CD4-positive, CD25-positive, alpha-beta regulatory T cell (primary cell): ENCODE data around the gene PRDX5. TPM values are rescaled to one million over a fixed set of nuclear protein-coding genes. Genes with fewer than 3 reads are reported as not detected.
A peak's percentile ranks its signal among the peaks of the same experiment; 100 is the strongest.

Experiments
- ATAC-seq, 2 donors: fragments of 150-1000 bp; cut with Tn5 transposase; one replicate each; pipeline ENCODE4 v1.10.0; 2021; ENCODE audit warnings: low read depth in 2 of 2, moderate number of reproducible peaks in 2 of 2, moderate library complexity in 1 of 2
- DNase-seq, 3 donors: peaks; one replicate each; pipeline versions ENCODE4 v3.0.0 to v3.0.0-alpha.2; 2012 to 2022; ENCODE audit warnings: mixed read lengths in 1 of 3
- H3K27ac ChIP-seq: one replicate; pipeline ENCODE4 v1.7.0; 2013; ENCODE audit warnings: mild to moderate bottlenecking, low read length; ENCODE audit not compliant: insufficient read depth, poor library complexity, severe bottlenecking
- H3K27me3 ChIP-seq: one replicate; pipeline ENCODE4 v1.7.0; 2013; ENCODE audit warnings: low read length; ENCODE audit not compliant: control insufficient read depth, insufficient read depth
- H3K36me3 ChIP-seq: one replicate; pipeline ENCODE4 v1.7.0; 2013; ENCODE audit warnings: mild to moderate bottlenecking, low read length, moderate library complexity; ENCODE audit not compliant: control insufficient read depth, insufficient read depth
- H3K4me1 ChIP-seq: 2 replicates; pipeline ENCODE4 v1.7.0; 2013; ENCODE audit warnings: mild to moderate bottlenecking, low read length; ENCODE audit not compliant: insufficient read depth, control insufficient read depth, poor library complexity, severe bottlenecking
- H3K4me3 ChIP-seq: one replicate; pipeline ENCODE4 v1.7.0; 2013; ENCODE audit warnings: low read depth, mild to moderate bottlenecking, low read length, moderate library complexity
- H3K9me3 ChIP-seq, 2 experiments: 1 replicate in 1 of 2; 2 replicates in 1 of 2; pipeline ENCODE4 v1.7.0; 2013; ENCODE audit warnings: low read length in 2 of 2, mild to moderate bottlenecking in 1 of 2, moderate library complexity in 1 of 2; ENCODE audit not compliant: control insufficient read depth in 2 of 2
- H3K27ac Mint-ChIP-seq, 3 donors: one replicate each; pipeline ENCODE4 v1.8.0; 2020 to 2022; ENCODE audit warnings: mild to moderate bottlenecking in 3 of 3, mixed read lengths in 3 of 3, moderate library complexity in 2 of 3
- H3K27me3 Mint-ChIP-seq: one replicate; pipeline ENCODE4 v1.8.0; 2022; ENCODE audit warnings: mild to moderate bottlenecking, mixed read lengths
- H3K36me3 Mint-ChIP-seq: one replicate; pipeline ENCODE4 v1.8.0; 2020; ENCODE audit warnings: mixed read lengths
- H3K4me1 Mint-ChIP-seq, 4 donors: one replicate each; pipeline ENCODE4 v1.8.0; 2020 to 2022; ENCODE audit warnings: mixed read lengths in 4 of 4, mild to moderate bottlenecking in 1 of 4
- H3K4me3 Mint-ChIP-seq, 4 donors: one replicate each; pipeline ENCODE4 v1.8.0; 2020 to 2022; ENCODE audit warnings: mild to moderate bottlenecking in 4 of 4, mixed read lengths in 4 of 4, moderate library complexity in 3 of 4
- H3K9me3 Mint-ChIP-seq, 7 donors: one replicate each; pipeline ENCODE4 v1.8.0; 2020 to 2022; ENCODE audit warnings: mixed read lengths in 7 of 7, mild to moderate bottlenecking in 3 of 7, moderate library complexity in 2 of 7
- polyA plus RNA-seq, 4 donors: library from polyadenylated mRNA; unstranded; fragments of 300-500 nt; fragmentation: Illumina TruSeq; gene quantifications; one replicate each; pipeline ENCODE4 v1.2.3, GENCODE V29; 2021
- total RNA-seq: library from RNA; stranded (reverse); gene quantifications from one replicate; pipeline ENCODE4 v1.2.3, GENCODE V29; 2022

PRDX5 gene
- total and polyA plus RNA-seq, 5 donors from 2014 or later: 40.1 to 217 (median 181) TPM

DNA sequence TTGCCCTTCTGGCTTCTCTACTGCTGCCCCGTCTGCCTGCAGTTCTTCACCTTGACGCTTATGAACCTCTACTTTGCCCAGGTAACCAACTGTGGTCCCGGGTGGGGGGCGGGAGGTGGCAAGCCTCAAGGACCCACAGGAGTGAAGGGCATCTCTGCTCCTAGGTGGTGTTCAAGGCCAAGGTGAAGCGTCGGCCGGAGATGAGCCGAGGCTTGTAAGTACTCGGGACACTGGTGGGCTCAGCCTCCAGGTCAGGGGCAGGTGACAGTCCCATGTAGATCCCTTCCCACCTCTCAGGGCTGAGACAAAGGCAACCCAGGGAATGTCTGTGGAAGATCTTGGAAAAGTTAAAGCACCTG is 31.1 kb upstream of the PRDX5 start:
- H3K36me3 ChIP-seq: no peaks in the 10 kb centered on the region
- H3K27ac Mint-ChIP-seq: peak overlapping the region; percentile 56 to 88 (median 86)
- ATAC-seq: no peak
- H3K9me3 Mint-ChIP-seq: no peaks in the 10 kb centered on the region
- H3K4me3 ChIP-seq: no peak overlapping the region
- peaks cover 26% of the 10 kb centered on the region for H3K4me1 ChIP-seq
- no peak overlapping the region for H3K27ac ChIP-seq
- no peaks in the 10 kb centered on the region for H3K36me3 Mint-ChIP-seq
- peaks cover 0 to 32% (median 12%) of the 10 kb centered on the region in 4 donors for H3K4me1 Mint-ChIP-seq
- H3K9me3 ChIP-seq: no peaks in the 10 kb centered on the region
- H3K27me3 ChIP-seq: no peaks in the 10 kb centered on the region
- no peak for DNase-seq
- H3K27me3 Mint-ChIP-seq: peaks cover 19% of the 10 kb centered on the region
- H3K4me3 Mint-ChIP-seq: peak overlapping the region; percentile 80 to 95 (median 87)

DNA sequence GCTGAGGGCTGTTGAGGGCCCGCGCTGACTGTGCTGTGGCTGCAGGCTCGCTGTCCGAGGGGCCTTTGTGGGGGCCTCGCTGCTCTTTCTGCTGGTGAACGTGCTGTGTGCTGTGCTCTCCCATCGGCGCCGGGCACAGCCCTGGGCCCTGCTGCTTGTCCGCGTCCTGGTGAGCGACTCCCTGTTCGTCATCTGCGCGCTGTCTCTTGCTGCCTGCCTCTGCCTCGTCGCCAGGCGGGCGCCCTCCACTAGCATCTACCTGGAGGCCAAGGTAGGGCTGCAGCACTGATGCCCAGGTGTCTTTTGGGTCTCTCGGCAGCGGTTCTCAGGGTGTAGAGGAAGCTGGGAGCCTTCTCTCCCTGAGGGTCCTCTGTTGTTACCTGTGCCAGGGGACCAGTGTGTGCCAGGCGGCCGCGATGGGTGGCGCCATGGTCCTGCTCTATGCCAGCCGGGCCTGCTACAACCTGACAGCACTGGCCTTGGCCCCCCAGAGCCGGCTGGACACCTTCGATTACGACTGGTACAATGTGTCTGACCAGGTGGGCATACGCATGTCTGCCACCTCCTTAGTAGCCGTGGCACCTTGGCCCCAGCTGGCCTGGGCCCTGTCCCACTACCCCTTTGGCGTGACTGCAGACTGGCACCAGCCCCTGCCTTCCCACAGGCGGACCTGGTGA is 30.1 kb upstream of the PRDX5 start:
- H3K4me3 Mint-ChIP-seq: peak overlapping the region in 3 of 4 donors; percentile 29 to 87 (median 72)
- no peak overlapping the region for H3K27ac Mint-ChIP-seq
- DNase-seq: no peak
- peaks cover 23% of the 10 kb centered on the region for H3K27me3 Mint-ChIP-seq
- H3K4me3 ChIP-seq: no peak overlapping the region
- no peak for ATAC-seq
- H3K4me1 Mint-ChIP-seq: peaks cover 0 to 28% (median 12%) of the 10 kb centered on the region in 4 donors
- no peak overlapping the region for H3K27ac ChIP-seq
- no peaks in the 10 kb centered on the region for H3K36me3 Mint-ChIP-seq
- H3K9me3 Mint-ChIP-seq: no peaks in the 10 kb centered on the region
- peaks cover 36% of the 10 kb centered on the region for H3K4me1 ChIP-seq
- no peaks in the 10 kb centered on the region for H3K9me3 ChIP-seq
- H3K27me3 ChIP-seq: no peaks in the 10 kb centered on the region
- H3K36me3 ChIP-seq: no peaks in the 10 kb centered on the region

GRCh38 chr11:64288353-64288750 is 29.6 kb upstream of the PRDX5 start:
- Mint-ChIP-seq H3K27me3 (peaks cover 28% of the 10 kb centered on the region), H3K9me3 (no peaks in the 10 kb centered on the region), H3K4me1 (peaks cover 0 to 24% (median 12%) of the 10 kb centered on the region in 4 donors), H3K4me3 (no peak overlapping the region), H3K36me3 (no peaks in the 10 kb centered on the region), H3K27ac (no peak overlapping the region)
- Histone ChIP-seq H3K27ac (no peak overlapping the region), H3K27me3 (peaks cover 3% of the 10 kb centered on the region), H3K4me1 (peaks cover 34% of the 10 kb centered on the region), H3K4me3 (no peak overlapping the region), H3K9me3 (no peaks in the 10 kb centered on the region), H3K36me3 (no peaks in the 10 kb centered on the region)
- no peak for ATAC-seq
- no peak for DNase-seq

GRCh38 chr11:64289002-64289564 is 28.8 kb upstream of the PRDX5 start:
- no peaks in the 10 kb centered on the region for H3K36me3 ChIP-seq
- peaks cover 5% of the 10 kb centered on the region for H3K27me3 ChIP-seq
- Mint-ChIP-seq H3K27ac (peak overlapping the region in 1 of 3 donors; percentile 52), H3K4me1 (peaks cover 0 to 18% (median 10%) of the 10 kb centered on the region in 4 donors), H3K4me3 (peak overlapping the region in 2 of 4 donors; percentile 40 to 44), H3K9me3 (no peaks in the 10 kb centered on the region), H3K27me3 (peaks cover 36% of the 10 kb centered on the region), H3K36me3 (no peaks in the 10 kb centered on the region)
- H3K27ac ChIP-seq: no peak overlapping the region
- H3K4me3 ChIP-seq: no peak overlapping the region
- ATAC-seq (no peak), DNase-seq (no peak)
- H3K4me1 ChIP-seq: peaks cover 27% of the 10 kb centered on the region
- no peaks in the 10 kb centered on the region for H3K9me3 ChIP-seq

- Mint-ChIP-seq H3K9me3 (no peaks in the 10 kb centered on the region), H3K4me1 (peaks cover 0 to 16% (median 10%) of the 10 kb centered on the region in 4 donors), H3K36me3 (no peaks in the 10 kb centered on the region), H3K27ac (peak overlapping the region in 1 of 3 donors; percentile 38), H3K4me3 (peak overlapping the region; percentile 44 to 80 (median 62)), H3K27me3 (peaks cover 49% of the 10 kb centered on the region)
- no peak for DNase-seq
- ATAC-seq: no peak
- Histone ChIP-seq H3K27me3 (peaks cover 10% of the 10 kb centered on the region), H3K4me1 (peaks cover 23% of the 10 kb centered on the region), H3K36me3 (no peaks in the 10 kb centered on the region), H3K4me3 (no peak overlapping the region), H3K9me3 (no peaks in the 10 kb centered on the region), H3K27ac (no peak overlapping the region)
These were observed 27.3 kb upstream of the PRDX5 start for GRCh38 chr11:64290352-64291261.

GRCh38 chr11:64291262-64291751 is 26.6 kb upstream of the PRDX5 start, which contains the start of gene KCNK4:
KCNK4 (plus strand) TSS chr11:64291302; CDS start chr11:64293019, 1,717 bp downstream.
- H3K4me1 Mint-ChIP-seq: peaks cover 0 to 13% (median 9%) of the 10 kb centered on the region in 4 donors
- Histone ChIP-seq H3K36me3 (no peaks in the 10 kb centered on the region), H3K27me3 (peaks cover 17% of the 10 kb centered on the region), H3K4me1 (peaks cover 17% of the 10 kb centered on the region), H3K9me3 (no peaks in the 10 kb centered on the region), H3K4me3 (no peak within 1 kb of the TSS), H3K27ac (no peak within 1 kb of the TSS)
- peak within 1 kb of the TSS in 1 of 3 donors; percentile 38 for H3K27ac Mint-ChIP-seq
- H3K4me3 Mint-ChIP-seq: peak within 1 kb of the TSS; percentile 44 to 80 (median 62)
- H3K9me3 Mint-ChIP-seq: no peaks in the 10 kb centered on the region
- H3K27me3 Mint-ChIP-seq: peaks cover 54% of the 10 kb centered on the region
- no peak for ATAC-seq
- no peaks in the 10 kb centered on the region for H3K36me3 Mint-ChIP-seq
- DNase-seq: no peak

DNA sequence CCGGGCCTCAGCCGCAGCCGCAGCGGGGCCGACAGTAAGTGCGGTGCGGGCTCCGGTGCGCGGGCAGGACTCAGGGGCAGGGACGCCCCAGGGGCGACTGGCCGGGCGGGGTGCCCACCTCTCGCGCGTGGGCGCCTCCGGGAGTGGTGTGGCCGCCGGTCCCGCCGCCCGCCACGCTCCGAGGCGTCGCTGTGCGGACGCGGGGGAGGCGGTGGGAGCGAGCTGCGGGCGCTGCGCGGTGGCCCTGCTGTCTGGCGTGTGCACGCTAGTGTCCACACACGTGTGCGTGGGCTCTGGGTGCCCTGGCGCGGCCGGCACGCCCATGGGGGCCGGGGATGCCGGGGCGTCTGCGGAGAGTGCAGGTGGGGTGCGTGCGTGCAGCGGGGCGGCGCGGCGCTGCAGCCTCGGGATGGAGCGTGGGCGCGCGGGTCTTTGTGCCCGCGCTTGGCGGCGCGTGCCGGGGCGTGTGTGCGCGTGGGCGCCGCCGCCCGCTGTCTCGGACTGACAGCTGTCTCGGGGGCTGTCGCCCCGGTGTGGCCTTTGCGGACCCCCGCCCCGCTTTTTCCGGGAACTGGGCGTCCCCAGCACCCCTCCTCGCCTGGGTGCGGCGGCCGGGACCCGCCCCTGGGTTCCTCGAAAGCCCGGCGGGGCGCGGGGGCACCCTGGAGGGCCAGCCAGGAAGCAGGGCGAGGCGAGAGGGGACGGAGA is 26.0 kb upstream of the PRDX5 start:
- DNase-seq (peak in 2 of 3 donors; percentile 14 to 28), ATAC-seq (peak; percentile 25 to 37)
- Mint-ChIP-seq H3K4me1 (peaks cover 0 to 7% (median 4%) of the 10 kb centered on the region in 4 donors), H3K36me3 (no peaks in the 10 kb centered on the region), H3K4me3 (no peak overlapping the region), H3K27ac (no peak overlapping the region), H3K27me3 (peaks cover 57% of the 10 kb centered on the region), H3K9me3 (no peaks in the 10 kb centered on the region)
- Histone ChIP-seq H3K36me3 (no peaks in the 10 kb centered on the region), H3K4me1 (peaks cover 16% of the 10 kb centered on the region), H3K27me3 (peaks cover 21% of the 10 kb centered on the region), H3K27ac (no peak overlapping the region), H3K9me3 (no peaks in the 10 kb centered on the region), H3K4me3 (no peak overlapping the region)
